ENCODE measurements around the gene PUS10.
"Not testable (repeated sequence)": the region's sequence is repeated elsewhere in the genome, so short reads cannot be mapped to it uniquely, and the experiment has no call there.

Gene PUS10

GRCh38 chr2:60966507-60967405, 51.3 kb downstream of the PUS10 start:
- no peak for DNase-seq

- no peak for DNase-seq
Observed at GRCh38 chr2:60965499-60965785, 52.6 kb downstream of the PUS10 start.

- no peak for DNase-seq
Observed at GRCh38 chr2:60964651-60965498, 53.2 kb downstream of the PUS10 start.

- DNase-seq, result no peak
Observed at GRCh38 chr2:60963190-60963589, 54.9 kb downstream of the PUS10 start.

GRCh38 chr2:60962528-60962927, 55.5 kb downstream of the PUS10 start:
- no peak for DNase-seq

GRCh38 chr2:60961457-60961856, 56.6 kb downstream of the PUS10 start:
- no peak for DNase-seq

GRCh38 chr2:60960706-60961105, 57.3 kb downstream of the PUS10 start:
- no peak for DNase-seq

GRCh38 chr2:60959501-60959900, 58.6 kb downstream of the PUS10 start:
- DNase-seq, result no peak

- DNase-seq, result no peak
Observed at GRCh38 chr2:60958800-60959199, 59.3 kb downstream of the PUS10 start.

GRCh38 chr2:60958361-60958760, 59.7 kb downstream of the PUS10 start:
- no peak for DNase-seq

GRCh38 chr2:60957643-60958042, 60.4 kb downstream of the PUS10 start:
- DNase-seq, result no peak

GRCh38 chr2:60957224-60957623, 60.8 kb downstream of the PUS10 start:
- DNase-seq, result no peak

GRCh38 chr2:60954139-60954538, 63.9 kb downstream of the PUS10 start:
- DNase-seq, result no peak

GRCh38 chr2:60948926-60949579, 69.0 kb downstream of the PUS10 start:
- no peak for DNase-seq

- DNase-seq, result no peak
Observed at GRCh38 chr2:60948161-60948560, 69.9 kb downstream of the PUS10 start.

- DNase-seq, result no peak
Observed at GRCh38 chr2:60947056-60947455, 71.0 kb downstream of the PUS10 start.

GRCh38 chr2:60945341-60945740, 72.7 kb downstream of the PUS10 start:
- no peak for DNase-seq

- DNase-seq, result no peak
Observed at GRCh38 chr2:60939622-60940021, 78.4 kb downstream of the PUS10 start.

GRCh38 chr2:60938301-60938700, 79.8 kb downstream of the PUS10 start:
- DNase-seq, result no peak

GRCh38 chr2:60936757-60937156, 81.3 kb downstream of the PUS10 start:
- DNase-seq, result no peak

GRCh38 chr2:60934165-60934722, 83.8 kb downstream of the PUS10 start:
- no peak for DNase-seq

- DNase-seq, result no peak
Observed at GRCh38 chr2:60932954-60933353, 85.1 kb downstream of the PUS10 start.

- DNase-seq, result not testable (repeated sequence)
Observed at GRCh38 chr2:60932061-60932460, 86.0 kb downstream of the PUS10 start.
